OCI-LY7 (cell line): ENCODE data around the gene KDM2B. TPM values are rescaled to one million over a fixed set of nuclear protein-coding genes. Genes with fewer than 3 reads are reported as not detected.

ENCODE experiments used
- BruUV-seq: library from RNA; stranded (reverse); fragments of 400-500 nt; replicated peaks from 2 replicates; lab custom pipeline; 2021; lab: Mats Ljungman, UMichigan
- CTCF ChIA-PET: fragments of 300-600 bp; sonication (Branson Sonifier 250); formaldehyde crosslinking; loops from one replicate; lab custom pipeline; 2022; ENCODE audit warnings: antibody characterized with exemption; ENCODE audit not compliant: unreplicated experiment; lab: Charles Lee
- POLR2A ChIA-PET: fragments of 300-600 bp; sonication (Branson Sonifier 250); formaldehyde crosslinking; loops from one replicate; lab custom pipeline; 2022; ENCODE audit warnings: antibody characterized with exemption; lab: Charles Lee
- DNase-seq: peaks from one replicate; pipeline ENCODE4 v3.0.0-alpha.2; 2015; ENCODE audit warnings: low spot score
- H2AFZ ChIP-seq: fragments of 200-600 bp; sonication (generic), shearing (Covaris generic); 2 replicates; pipeline ENCODE4 v1.6.1; 2014; ENCODE audit warnings: mild to moderate bottlenecking, antibody characterized with exemption, low read length, moderate library complexity
- H3K27ac ChIP-seq: fragments of 200-600 bp; sonication (generic); 2 replicates; pipeline ENCODE4 v1.5.1; 2014; ENCODE audit warnings: mixed run types, low read depth, mild to moderate bottlenecking, moderate library complexity, low read length, inconsistent platforms; ENCODE audit not compliant: poor library complexity, severe bottlenecking
- H3K36me3 ChIP-seq: fragments of 200-600 bp; sonication (generic); 2 replicates; pipeline ENCODE4 v1.6.1; 2014; ENCODE audit warnings: mild to moderate bottlenecking, antibody characterized with exemption, low read length, moderate library complexity, mixed read lengths; ENCODE audit not compliant: insufficient read depth
- H3K4me1 ChIP-seq: fragments of 200-600 bp; sonication (generic); 2 replicates; pipeline ENCODE4 v1.5.1; 2014; ENCODE audit warnings: mild to moderate bottlenecking, low read length; ENCODE audit not compliant: insufficient read depth, poor library complexity, severe bottlenecking
- H3K4me2 ChIP-seq: fragments of 200-600 bp; sonication (generic); 2 replicates; pipeline ENCODE4 v1.6.1; 2014; ENCODE audit warnings: mild to moderate bottlenecking, low read length
- H3K4me3 ChIP-seq: fragments of 200-600 bp; sonication (generic); 2 replicates; pipeline ENCODE4 v1.5.1; 2014; ENCODE audit warnings: mild to moderate bottlenecking, low read depth, low read length; ENCODE audit not compliant: poor library complexity, severe bottlenecking
- H3K79me2 ChIP-seq: fragments of 200-600 bp; sonication (generic); 2 replicates; pipeline ENCODE4 v1.6.1; 2016; ENCODE audit warnings: low read depth, mild to moderate bottlenecking, low read length, moderate library complexity, mixed read lengths; ENCODE audit not compliant: insufficient read depth
- H3K9me2 ChIP-seq: fragments of 200-600 bp; sonication (generic); 2 replicates; pipeline ENCODE4 v1.6.1; 2016; ENCODE audit warnings: mild to moderate bottlenecking, low read length, mixed read lengths; ENCODE audit not compliant: insufficient read depth
- H3K9me3 ChIP-seq: fragments of 200-600 bp; sonication (generic); 2 replicates; pipeline ENCODE4 v1.6.1; 2014; ENCODE audit warnings: mild to moderate bottlenecking, mixed run types, low read length, mixed read lengths
- H4K20me1 ChIP-seq: fragments of 200-600 bp; sonication (generic); 2 replicates; pipeline ENCODE4 v1.6.1; 2014; ENCODE audit warnings: mild to moderate bottlenecking, antibody characterized with exemption, low read length, moderate library complexity, mixed read lengths; ENCODE audit not compliant: insufficient read depth
- EZH2phosphoT487 ChIP-seq: fragments of 200-600 bp; sonication (generic); IDR thresholded peaks from 2 replicates; pipeline ENCODE4 v1.6.1; 2018; ENCODE audit warnings: low read depth, borderline replicate concordance, mild to moderate bottlenecking, mixed run types, antibody characterized with exemption, low read length, moderate library complexity, mixed read lengths
- intact Hi-C: fragments of 100-400 bp; cut with micrococcal nuclease; formaldehyde crosslinking; loops from one replicate; pipeline ENCODE4 v1.10.0; 2022; ENCODE audit not compliant: unreplicated experiment
- total RNA-seq, 2 experiments: library from RNA; depleted of rRNA in 1 of 2; stranded (reverse); fragments of >200 nt in 1 of 2; shearing (Covaris generic) in 1 of 2; gene quantifications; 2 replicates each; pipeline ENCODE4 v1.2.3, GENCODE V29; 2014 to 2022
- TF ChIP-seq, protein P1 (sequence below): fragments of 200-600 bp; sonication (generic); conservative IDR thresholded peaks from 2 replicates; pipeline ENCODE4 v1.5.1; 2014; ENCODE audit warnings: mild to moderate bottlenecking, antibody characterized with exemption, low read length, moderate library complexity, mixed read lengths

KDM2B gene
- total RNA-seq, 2 experiments from 2014 or later, result 78.5 to 88.0 TPM

DNA sequence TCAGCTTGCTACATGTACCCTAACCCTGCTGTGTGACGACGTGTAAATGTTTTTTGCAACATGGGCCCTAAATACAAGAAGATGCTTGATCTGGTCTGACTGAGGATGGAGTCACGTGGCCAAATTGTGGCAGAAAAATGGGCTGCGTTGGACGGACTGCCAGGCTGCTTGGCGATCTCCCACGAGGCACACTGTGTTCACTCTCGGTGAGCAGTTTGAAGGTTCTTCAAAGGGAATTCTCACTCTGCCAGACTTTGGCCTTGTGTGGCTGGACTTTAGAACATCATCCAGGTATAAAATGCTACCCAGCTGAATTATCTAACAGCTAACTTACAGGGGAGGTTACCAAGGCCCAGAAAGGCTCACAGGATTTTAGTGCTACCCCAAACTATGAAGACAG lies 85.1 kb downstream of the KDM2B start:
- H3K36me3 ChIP-seq, result peaks cover 11% of the 10 kb centered on the region
- DNase-seq, result no peak
- no peak overlapping the region for H3K4me3 ChIP-seq
- H2AFZ ChIP-seq, result no peak overlapping the region
- BruUV-seq, result no TSS peak
- H3K27ac ChIP-seq, result no peak overlapping the region
- H3K9me3 ChIP-seq, result no peaks in the 10 kb centered on the region
- POLR2A ChIA-PET, result interaction anchor here (0.6 to 0.8 kb wide), 4 partner anchors 28 to 128 kb away, joined by 3 to 4 read pairs (median 4); no protein-coding TSS in a partner anchor
- CTCF ChIA-PET, result interaction anchor here (0.6 kb wide), 2 partner anchors 72 to 230 kb away, joined by 3 read pairs; no protein-coding TSS in a partner anchor
- no peaks in the 10 kb centered on the region for H3K9me2 ChIP-seq
- TF ChIP-seq EZH2phosphoT487, result no peak
- TF ChIP-seq, protein P1, sequence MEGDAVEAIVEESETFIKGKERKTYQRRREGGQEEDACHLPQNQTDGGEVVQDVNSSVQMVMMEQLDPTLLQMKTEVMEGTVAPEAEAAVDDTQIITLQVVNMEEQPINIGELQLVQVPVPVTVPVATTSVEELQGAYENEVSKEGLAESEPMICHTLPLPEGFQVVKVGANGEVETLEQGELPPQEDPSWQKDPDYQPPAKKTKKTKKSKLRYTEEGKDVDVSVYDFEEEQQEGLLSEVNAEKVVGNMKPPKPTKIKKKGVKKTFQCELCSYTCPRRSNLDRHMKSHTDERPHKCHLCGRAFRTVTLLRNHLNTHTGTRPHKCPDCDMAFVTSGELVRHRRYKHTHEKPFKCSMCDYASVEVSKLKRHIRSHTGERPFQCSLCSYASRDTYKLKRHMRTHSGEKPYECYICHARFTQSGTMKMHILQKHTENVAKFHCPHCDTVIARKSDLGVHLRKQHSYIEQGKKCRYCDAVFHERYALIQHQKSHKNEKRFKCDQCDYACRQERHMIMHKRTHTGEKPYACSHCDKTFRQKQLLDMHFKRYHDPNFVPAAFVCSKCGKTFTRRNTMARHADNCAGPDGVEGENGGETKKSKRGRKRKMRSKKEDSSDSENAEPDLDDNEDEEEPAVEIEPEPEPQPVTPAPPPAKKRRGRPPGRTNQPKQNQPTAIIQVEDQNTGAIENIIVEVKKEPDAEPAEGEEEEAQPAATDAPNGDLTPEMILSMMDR, result no peak
- no peak overlapping the region for H3K4me2 ChIP-seq
- H4K20me1 ChIP-seq, result no peaks in the 10 kb centered on the region
- H3K4me1 ChIP-seq, result peaks cover 28% of the 10 kb centered on the region
- intact Hi-C loops, result no loop called here
- no peaks in the 10 kb centered on the region for H3K79me2 ChIP-seq

DNA sequence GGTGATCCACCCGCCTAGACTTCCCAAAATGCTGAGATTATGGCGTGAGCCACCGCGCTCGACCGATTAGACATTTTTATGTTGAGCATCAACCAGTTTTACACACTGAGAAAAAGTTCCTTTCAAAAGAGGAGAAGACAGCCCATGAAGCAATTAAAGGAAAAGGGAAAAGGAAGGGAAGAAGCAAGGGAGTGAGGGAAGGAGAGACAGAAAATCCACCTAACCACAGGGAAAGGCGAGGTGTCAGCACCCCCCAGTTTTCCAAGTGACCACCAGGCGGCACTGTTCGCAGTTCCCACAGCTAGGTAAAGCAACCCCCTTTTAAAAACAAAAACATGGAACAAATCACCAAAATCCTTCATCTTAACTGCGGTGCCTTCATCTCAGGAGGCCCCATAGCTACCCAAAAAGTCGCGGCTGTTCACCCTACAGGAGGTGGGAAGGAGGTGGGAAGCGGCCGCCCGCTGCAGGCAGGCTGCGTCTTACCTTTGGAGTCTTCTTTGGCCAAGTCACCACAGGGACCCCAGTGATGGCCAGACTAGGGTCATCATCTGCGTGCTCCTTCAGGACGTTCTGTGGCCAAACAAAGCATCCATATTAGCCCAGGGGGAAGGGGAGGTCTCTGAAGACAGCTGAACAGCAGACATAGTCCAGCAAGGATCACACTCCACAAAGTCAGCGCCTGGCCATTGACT lies 86.6 kb downstream of the KDM2B start:
- H3K27ac ChIP-seq, result no peak overlapping the region
- BruUV-seq, result no TSS peak
- peaks cover 30% of the 10 kb centered on the region for H3K4me1 ChIP-seq
- H4K20me1 ChIP-seq, result no peaks in the 10 kb centered on the region
- ChIA-PET CTCF (interaction anchor here (0.9 kb wide), 1 partner anchor 131 kb away, joined by 3 read pairs; no protein-coding TSS in a partner anchor), POLR2A (interaction anchor here (0.6 kb wide), 1 partner anchor 470 kb away, joined by 3 read pairs; no protein-coding TSS in a partner anchor)
- H3K4me2 ChIP-seq, result no peak overlapping the region
- H3K4me3 ChIP-seq, result no peak overlapping the region
- no peak overlapping the region for H2AFZ ChIP-seq
- no peaks in the 10 kb centered on the region for H3K9me3 ChIP-seq
- TF ChIP-seq EZH2phosphoT487, result no peak
- TF ChIP-seq, protein P1, result peak; percentile 93
- H3K36me3 ChIP-seq, result peaks cover 18% of the 10 kb centered on the region
- intact Hi-C loops, result no loop called here
- no peaks in the 10 kb centered on the region for H3K9me2 ChIP-seq
- no peaks in the 10 kb centered on the region for H3K79me2 ChIP-seq
- DNase-seq, result peak; percentile 55
